Neural cell (in vitro differentiated cells): ENCODE measurements around the gene RAG2.

Source experiments
- CTCF ChIP-seq: fragments of 450-650 bp; IDR thresholded peaks from 2 replicates; pipeline ENCODE4 v1.5.1; 2014; ENCODE audit warnings: antibody characterized with exemption, mild to moderate bottlenecking, moderate library complexity; ENCODE audit not compliant: poor library complexity, severe bottlenecking
- EP300 ChIP-seq: fragments of 450-650 bp; conservative IDR thresholded peaks from 2 replicates; pipeline ENCODE4 v1.6.1; 2014; ENCODE audit warnings: antibody characterized with exemption, mild to moderate bottlenecking, moderate library complexity; ENCODE audit not compliant: poor library complexity, severe bottlenecking

GRCh38 chr11:36617543-36618362, 19.7 kb upstream of the RAG2 start:
- TF ChIP-seq CTCF (no peak), EP300 (no peak)
